Activated naive CD4-positive, alpha-beta T cell treated with anti-CD3 and anti-CD28 coated beads, Interleukin-2, amount 10 ng/mL, durations not matched to agents 7 days and 5 days (primary cell): ENCODE measurements around the gene MDFIC.

Experiments used
- CTCF ChIA-PET: fragments of 350-600 bp; sonication (Branson Sonifier 250); formaldehyde crosslinking; loops from one replicate; lab custom pipeline; 2021; ENCODE audit warnings: antibody characterized with exemption; lab: Charles Lee
- DNase-seq: peaks from one replicate; pipeline ENCODE4 v3.0.0-alpha.2; 2020
- H3K27ac Mint-ChIP-seq: one replicate; pipeline ENCODE4 v1.8.0; 2021; ENCODE audit warnings: mild to moderate bottlenecking, moderate library complexity, mixed read lengths
- H3K27me3 Mint-ChIP-seq: one replicate; pipeline ENCODE4 v1.8.0; 2021; ENCODE audit warnings: mild to moderate bottlenecking, mixed read lengths
- H3K36me3 Mint-ChIP-seq: one replicate; pipeline ENCODE4 v1.8.0; 2021; ENCODE audit warnings: mixed read lengths
- H3K4me1 Mint-ChIP-seq: one replicate; pipeline ENCODE4 v1.8.0; 2021; ENCODE audit warnings: mixed read lengths
- H3K4me3 Mint-ChIP-seq: one replicate; pipeline ENCODE4 v1.8.0; 2021; ENCODE audit warnings: mild to moderate bottlenecking, moderate library complexity, mixed read lengths
- H3K9me3 Mint-ChIP-seq: one replicate; pipeline ENCODE4 v1.8.0; 2021; ENCODE audit warnings: mixed read lengths

MDFIC gene

GRCh38 chr7:114944745-114945625 is 23.1 kb downstream of the MDFIC start:
- Mint-ChIP-seq H3K36me3 (peaks cover 87% of the 10 kb centered on the region), H3K27ac (no peak overlapping the region), H3K9me3 (no peaks in the 10 kb centered on the region), H3K4me1 (peaks cover 58% of the 10 kb centered on the region), H3K4me3 (no peak overlapping the region), H3K27me3 (no peaks in the 10 kb centered on the region)
- CTCF ChIA-PET = interaction anchor here (1.3 kb wide), 1 partner anchor 80 kb away, joined by 3 read pairs; no protein-coding TSS in a partner anchor
- DNase-seq = no peak

- no peaks in the 10 kb centered on the region for H3K9me3 Mint-ChIP-seq
- H3K27ac Mint-ChIP-seq = peak overlapping the region; percentile 60
- CTCF ChIA-PET = no interaction called here
- H3K27me3 Mint-ChIP-seq = no peaks in the 10 kb centered on the region
- peaks cover 49% of the 10 kb centered on the region for H3K4me1 Mint-ChIP-seq
- no peak for DNase-seq
- no peak overlapping the region for H3K4me3 Mint-ChIP-seq
- H3K36me3 Mint-ChIP-seq = peaks cover 77% of the 10 kb centered on the region
These were observed 27.3 kb downstream of the MDFIC start for GRCh38 chr7:114949231-114949630.

- CTCF ChIA-PET = no interaction called here
- H3K36me3 Mint-ChIP-seq = peaks cover 72% of the 10 kb centered on the region
These were observed 30.4 kb downstream of the MDFIC start for GRCh38 chr7:114952296-114952695.

GRCh38 chr7:114953724-114954123 is 31.8 kb downstream of the MDFIC start:
- H3K36me3 Mint-ChIP-seq = peaks cover 60% of the 10 kb centered on the region
- CTCF ChIA-PET = interaction anchor here (0.6 kb wide), 1 partner anchor 19 kb away, joined by 3 read pairs; no protein-coding TSS in a partner anchor
- no peaks in the 10 kb centered on the region for H3K9me3 Mint-ChIP-seq
- no peak for DNase-seq
- H3K27ac Mint-ChIP-seq = no peak overlapping the region
- peaks cover 42% of the 10 kb centered on the region for H3K4me1 Mint-ChIP-seq
- no peaks in the 10 kb centered on the region for H3K27me3 Mint-ChIP-seq
- no peak overlapping the region for H3K4me3 Mint-ChIP-seq

More at GRCh38 chr7:114952296-114952695, 30.4 kb downstream of the MDFIC start:
- no peak for DNase-seq
- H3K4me1 Mint-ChIP-seq = peaks cover 56% of the 10 kb centered on the region
- no peak overlapping the region for H3K27ac Mint-ChIP-seq
- H3K27me3 Mint-ChIP-seq = no peaks in the 10 kb centered on the region
- H3K4me3 Mint-ChIP-seq = no peak overlapping the region
- no peaks in the 10 kb centered on the region for H3K9me3 Mint-ChIP-seq

GRCh38 chr7:114956702-114957101 is 34.8 kb downstream of the MDFIC start:
- H3K4me1 Mint-ChIP-seq = peaks cover 38% of the 10 kb centered on the region
- no peak overlapping the region for H3K27ac Mint-ChIP-seq

GRCh38 chr7:114957444-114957843 is 35.5 kb downstream of the MDFIC start:
- no peak for DNase-seq
- Mint-ChIP-seq H3K4me1 (peaks cover 44% of the 10 kb centered on the region), H3K27me3 (no peaks in the 10 kb centered on the region), H3K4me3 (no peak overlapping the region), H3K36me3 (peaks cover 58% of the 10 kb centered on the region), H3K9me3 (no peaks in the 10 kb centered on the region), H3K27ac (no peak overlapping the region)
- CTCF ChIA-PET = no interaction called here

More at GRCh38 chr7:114956702-114957101, 34.8 kb downstream of the MDFIC start:
- H3K36me3 Mint-ChIP-seq = peaks cover 58% of the 10 kb centered on the region
- no peak for DNase-seq
- no peaks in the 10 kb centered on the region for H3K9me3 Mint-ChIP-seq
- CTCF ChIA-PET = interaction anchor here (0.7 kb wide), 1 partner anchor 299 kb away, joined by 3 read pairs; no protein-coding TSS in a partner anchor
- no peaks in the 10 kb centered on the region for H3K27me3 Mint-ChIP-seq
- no peak overlapping the region for H3K4me3 Mint-ChIP-seq

- no peaks in the 10 kb centered on the region for H3K27me3 Mint-ChIP-seq
- peaks cover 53% of the 10 kb centered on the region for H3K36me3 Mint-ChIP-seq
- H3K9me3 Mint-ChIP-seq = no peaks in the 10 kb centered on the region
- no peak for DNase-seq
- no peak overlapping the region for H3K27ac Mint-ChIP-seq
- H3K4me3 Mint-ChIP-seq = no peak overlapping the region
- CTCF ChIA-PET = no interaction called here
- H3K4me1 Mint-ChIP-seq = peaks cover 42% of the 10 kb centered on the region
These were observed 38.0 kb downstream of the MDFIC start for GRCh38 chr7:114959931-114960330.

- Mint-ChIP-seq H3K27ac (no peak overlapping the region), H3K27me3 (no peaks in the 10 kb centered on the region), H3K36me3 (peaks cover 58% of the 10 kb centered on the region), H3K9me3 (no peaks in the 10 kb centered on the region), H3K4me1 (peaks cover 51% of the 10 kb centered on the region), H3K4me3 (no peak overlapping the region)
- CTCF ChIA-PET = no interaction called here
- DNase-seq = no peak
These were observed 40.5 kb downstream of the MDFIC start for GRCh38 chr7:114962441-114962840.

- no peaks in the 10 kb centered on the region for H3K27me3 Mint-ChIP-seq
- no peak for DNase-seq
- H3K9me3 Mint-ChIP-seq = no peaks in the 10 kb centered on the region
- H3K4me1 Mint-ChIP-seq = peaks cover 65% of the 10 kb centered on the region
- CTCF ChIA-PET = interaction anchor here (0.7 kb wide), 1 partner anchor 66 kb away, joined by 4 read pairs; no protein-coding TSS in a partner anchor
- H3K36me3 Mint-ChIP-seq = peaks cover 64% of the 10 kb centered on the region
- no peak overlapping the region for H3K27ac Mint-ChIP-seq
- no peak overlapping the region for H3K4me3 Mint-ChIP-seq
These were observed 44.3 kb downstream of the MDFIC start for GRCh38 chr7:114966156-114966555.

- no peaks in the 10 kb centered on the region for H3K9me3 Mint-ChIP-seq
- peaks cover 60% of the 10 kb centered on the region for H3K36me3 Mint-ChIP-seq
- no peak for DNase-seq
- H3K27ac Mint-ChIP-seq = no peak overlapping the region
- H3K27me3 Mint-ChIP-seq = no peaks in the 10 kb centered on the region
- CTCF ChIA-PET = no interaction called here
- H3K4me1 Mint-ChIP-seq = peaks cover 71% of the 10 kb centered on the region
- no peak overlapping the region for H3K4me3 Mint-ChIP-seq
These were observed 47.2 kb downstream of the MDFIC start for GRCh38 chr7:114969096-114969495.

GRCh38 chr7:114970308-114970707 is 48.4 kb downstream of the MDFIC start:
- Mint-ChIP-seq H3K4me1 (peaks cover 75% of the 10 kb centered on the region), H3K4me3 (no peak overlapping the region), H3K36me3 (peaks cover 60% of the 10 kb centered on the region), H3K9me3 (no peaks in the 10 kb centered on the region), H3K27ac (no peak overlapping the region), H3K27me3 (no peaks in the 10 kb centered on the region)
- CTCF ChIA-PET = no interaction called here
- DNase-seq = no peak

- H3K4me3 Mint-ChIP-seq = no peak overlapping the region
- CTCF ChIA-PET = interaction anchor here (1.2 kb wide), 1 partner anchor 106 kb away, joined by 3 read pairs; no protein-coding TSS in a partner anchor
- no peak overlapping the region for H3K27ac Mint-ChIP-seq
- peaks cover 73% of the 10 kb centered on the region for H3K4me1 Mint-ChIP-seq
- no peaks in the 10 kb centered on the region for H3K9me3 Mint-ChIP-seq
- H3K36me3 Mint-ChIP-seq = peaks cover 56% of the 10 kb centered on the region
- H3K27me3 Mint-ChIP-seq = no peaks in the 10 kb centered on the region
- DNase-seq = no peak
These were observed 48.8 kb downstream of the MDFIC start for GRCh38 chr7:114970732-114971131.

GRCh38 chr7:114972567-114972966 is 50.7 kb downstream of the MDFIC start:
- Mint-ChIP-seq H3K36me3 (peaks cover 45% of the 10 kb centered on the region), H3K27me3 (no peaks in the 10 kb centered on the region), H3K4me1 (peaks cover 68% of the 10 kb centered on the region), H3K4me3 (no peak overlapping the region), H3K9me3 (no peaks in the 10 kb centered on the region), H3K27ac (no peak overlapping the region)
- no peak for DNase-seq
- CTCF ChIA-PET = interaction anchor here (0.7 kb wide), 1 partner anchor 19 kb away, joined by 3 read pairs; no protein-coding TSS in a partner anchor

GRCh38 chr7:114973147-114973546 is 51.3 kb downstream of the MDFIC start:
- Mint-ChIP-seq H3K27me3 (no peaks in the 10 kb centered on the region), H3K27ac (no peak overlapping the region), H3K4me1 (peaks cover 65% of the 10 kb centered on the region), H3K36me3 (peaks cover 43% of the 10 kb centered on the region), H3K9me3 (no peaks in the 10 kb centered on the region), H3K4me3 (no peak overlapping the region)
- no peak for DNase-seq
- CTCF ChIA-PET = no interaction called here

- CTCF ChIA-PET = no interaction called here
- H3K4me1 Mint-ChIP-seq = peaks cover 70% of the 10 kb centered on the region
- DNase-seq = no peak
- H3K9me3 Mint-ChIP-seq = no peaks in the 10 kb centered on the region
- no peak overlapping the region for H3K4me3 Mint-ChIP-seq
- no peak overlapping the region for H3K27ac Mint-ChIP-seq
- peaks cover 38% of the 10 kb centered on the region for H3K36me3 Mint-ChIP-seq
- H3K27me3 Mint-ChIP-seq = no peaks in the 10 kb centered on the region
These were observed 53.5 kb downstream of the MDFIC start for GRCh38 chr7:114975401-114975800.
